Ishikawa (cell line): Measurements from ENCODE around the gene ARHGAP26.

Experiments
- CEBPB ChIP-seq: IDR thresholded peaks from 2 replicates; pipeline ENCODE4 v1.6.1; 2012
- CREB1 ChIP-seq: IDR thresholded peaks from 2 replicates; pipeline ENCODE4 v1.6.1; 2012; ENCODE audit warnings: low read depth
- EGR1 ChIP-seq: IDR thresholded peaks from 2 replicates; pipeline ENCODE4 v1.6.1; 2012
- EP300 ChIP-seq: IDR thresholded peaks from 2 replicates; pipeline ENCODE4 v1.6.1; 2012; ENCODE audit warnings: borderline replicate concordance
- FOXM1 ChIP-seq: IDR thresholded peaks from 2 replicates; pipeline ENCODE4 v1.6.1; 2012; ENCODE audit warnings: low read depth, borderline replicate concordance
- NFIC ChIP-seq: IDR thresholded peaks from 2 replicates; pipeline ENCODE4 v1.6.1; 2012
- RAD21 ChIP-seq: IDR thresholded peaks from 2 replicates; pipeline ENCODE4 v1.6.1; 2012; ENCODE audit warnings: low read depth
- TAF1 ChIP-seq: IDR thresholded peaks from 2 replicates; pipeline ENCODE4 v1.6.1; 2012; ENCODE audit warnings: low read depth, mild to moderate bottlenecking
- TCF12 ChIP-seq: IDR thresholded peaks from 2 replicates; pipeline ENCODE4 v1.6.1; 2012; ENCODE audit warnings: low read depth
- TEAD4 ChIP-seq: IDR thresholded peaks from 2 replicates; pipeline ENCODE4 v1.6.1; 2012
- YY1 ChIP-seq: IDR thresholded peaks from 2 replicates; pipeline ENCODE4 v1.6.1; 2012; ENCODE audit warnings: low read depth
- ZBTB7A ChIP-seq: IDR thresholded peaks from 2 replicates; pipeline ENCODE4 v1.6.1; 2012; ENCODE audit warnings: low read depth
- TF ChIP-seq, protein P1 (sequence below): IDR thresholded peaks from 2 replicates; pipeline ENCODE4 v1.6.1; 2012
- TF ChIP-seq, protein P2 (sequence below): IDR thresholded peaks from 2 replicates; pipeline ENCODE4 v1.6.1; 2012; ENCODE audit warnings: low read depth, mild to moderate bottlenecking
- TF ChIP-seq, protein P3 (sequence below): IDR thresholded peaks from 2 replicates; pipeline ENCODE4 v1.6.1; 2012

ARHGAP26 gene

GRCh38 chr5:143205883-143206195 is 435.7 kb downstream of the ARHGAP26 start:
- TF ChIP-seq TEAD4: no peak
- no peak for TF ChIP-seq TAF1
- TF ChIP-seq CEBPB: no peak
- no peak for TF ChIP-seq RAD21
- TF ChIP-seq NFIC: no peak
- TF ChIP-seq FOXM1: no peak
- TF ChIP-seq, protein P1, sequence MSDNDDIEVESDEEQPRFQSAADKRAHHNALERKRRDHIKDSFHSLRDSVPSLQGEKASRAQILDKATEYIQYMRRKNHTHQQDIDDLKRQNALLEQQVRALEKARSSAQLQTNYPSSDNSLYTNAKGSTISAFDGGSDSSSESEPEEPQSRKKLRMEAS: no peak
- no peak for TF ChIP-seq EGR1
- TF ChIP-seq, protein P2, sequence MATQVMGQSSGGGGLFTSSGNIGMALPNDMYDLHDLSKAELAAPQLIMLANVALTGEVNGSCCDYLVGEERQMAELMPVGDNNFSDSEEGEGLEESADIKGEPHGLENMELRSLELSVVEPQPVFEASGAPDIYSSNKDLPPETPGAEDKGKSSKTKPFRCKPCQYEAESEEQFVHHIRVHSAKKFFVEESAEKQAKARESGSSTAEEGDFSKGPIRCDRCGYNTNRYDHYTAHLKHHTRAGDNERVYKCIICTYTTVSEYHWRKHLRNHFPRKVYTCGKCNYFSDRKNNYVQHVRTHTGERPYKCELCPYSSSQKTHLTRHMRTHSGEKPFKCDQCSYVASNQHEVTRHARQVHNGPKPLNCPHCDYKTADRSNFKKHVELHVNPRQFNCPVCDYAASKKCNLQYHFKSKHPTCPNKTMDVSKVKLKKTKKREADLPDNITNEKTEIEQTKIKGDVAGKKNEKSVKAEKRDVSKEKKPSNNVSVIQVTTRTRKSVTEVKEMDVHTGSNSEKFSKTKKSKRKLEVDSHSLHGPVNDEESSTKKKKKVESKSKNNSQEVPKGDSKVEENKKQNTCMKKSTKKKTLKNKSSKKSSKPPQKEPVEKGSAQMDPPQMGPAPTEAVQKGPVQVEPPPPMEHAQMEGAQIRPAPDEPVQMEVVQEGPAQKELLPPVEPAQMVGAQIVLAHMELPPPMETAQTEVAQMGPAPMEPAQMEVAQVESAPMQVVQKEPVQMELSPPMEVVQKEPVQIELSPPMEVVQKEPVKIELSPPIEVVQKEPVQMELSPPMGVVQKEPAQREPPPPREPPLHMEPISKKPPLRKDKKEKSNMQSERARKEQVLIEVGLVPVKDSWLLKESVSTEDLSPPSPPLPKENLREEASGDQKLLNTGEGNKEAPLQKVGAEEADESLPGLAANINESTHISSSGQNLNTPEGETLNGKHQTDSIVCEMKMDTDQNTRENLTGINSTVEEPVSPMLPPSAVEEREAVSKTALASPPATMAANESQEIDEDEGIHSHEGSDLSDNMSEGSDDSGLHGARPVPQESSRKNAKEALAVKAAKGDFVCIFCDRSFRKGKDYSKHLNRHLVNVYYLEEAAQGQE: no peak
- TF ChIP-seq, protein P3, sequence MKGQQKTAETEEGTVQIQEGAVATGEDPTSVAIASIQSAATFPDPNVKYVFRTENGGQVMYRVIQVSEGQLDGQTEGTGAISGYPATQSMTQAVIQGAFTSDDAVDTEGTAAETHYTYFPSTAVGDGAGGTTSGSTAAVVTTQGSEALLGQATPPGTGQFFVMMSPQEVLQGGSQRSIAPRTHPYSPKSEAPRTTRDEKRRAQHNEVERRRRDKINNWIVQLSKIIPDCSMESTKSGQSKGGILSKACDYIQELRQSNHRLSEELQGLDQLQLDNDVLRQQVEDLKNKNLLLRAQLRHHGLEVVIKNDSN: no peak
- TF ChIP-seq TCF12: no peak
- no peak for TF ChIP-seq ZBTB7A
- no peak for TF ChIP-seq YY1
- TF ChIP-seq EP300: no peak
- TF ChIP-seq CREB1: no peak

- TF ChIP-seq, protein P2: no peak
- TF ChIP-seq, protein P3: no peak
- TF ChIP-seq, protein P1: no peak
- TF ChIP-seq FOXM1: no peak
- TF ChIP-seq YY1: no peak
- TF ChIP-seq TEAD4: no peak
- TF ChIP-seq TAF1: no peak
- no peak for TF ChIP-seq ZBTB7A
- TF ChIP-seq TCF12: no peak
- no peak for TF ChIP-seq CREB1
- no peak for TF ChIP-seq EP300
- no peak for TF ChIP-seq CEBPB
- no peak for TF ChIP-seq RAD21
- TF ChIP-seq NFIC: no peak
- no peak for TF ChIP-seq EGR1
Measured at GRCh38 chr5:143206196-143207053, 436.2 kb downstream of the ARHGAP26 start.

DNA sequence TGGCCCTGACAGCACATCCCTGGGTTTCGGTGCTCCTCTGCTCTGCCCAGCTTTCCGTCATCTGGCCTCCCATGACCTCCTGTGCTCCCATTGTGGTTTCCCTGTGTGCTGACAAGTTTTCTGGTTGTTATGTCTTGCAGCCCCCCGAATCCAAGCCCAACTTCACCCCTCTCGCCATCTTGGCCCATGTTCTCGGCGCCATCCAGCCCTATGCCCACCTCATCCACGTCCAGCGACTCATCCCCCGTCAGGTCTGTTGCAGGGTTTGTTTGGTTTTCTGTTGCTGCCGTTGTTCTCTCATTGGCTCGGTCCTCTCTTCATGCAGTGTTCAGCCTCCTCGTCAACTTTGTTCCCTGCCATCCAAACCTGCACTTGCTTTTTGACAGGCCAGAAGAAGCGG is 436.9 kb downstream of the ARHGAP26 start:
- no peak for TF ChIP-seq EGR1
- TF ChIP-seq TAF1: no peak
- no peak for TF ChIP-seq RAD21
- TF ChIP-seq, protein P3: no peak
- no peak for TF ChIP-seq CREB1
- TF ChIP-seq FOXM1: no peak

- no peak for TF ChIP-seq NFIC
- TF ChIP-seq TCF12: no peak
- no peak for TF ChIP-seq CEBPB
- TF ChIP-seq, protein P2: no peak
- TF ChIP-seq CREB1: no peak
- TF ChIP-seq FOXM1: no peak
- TF ChIP-seq, protein P3: no peak
- TF ChIP-seq EP300: no peak
- TF ChIP-seq ZBTB7A: no peak
- no peak for TF ChIP-seq EGR1
- TF ChIP-seq TEAD4: no peak
- no peak for TF ChIP-seq RAD21
Measured at GRCh38 chr5:143207563-143208364, 437.6 kb downstream of the ARHGAP26 start.
